CD4-positive, alpha-beta memory T cell (primary cell): ENCODE measurements around the gene MTERF4. TPM values are rescaled to one million over a fixed set of nuclear protein-coding genes. Genes with fewer than 3 reads are reported as not detected.
A peak's percentile ranks its signal among the peaks of the same experiment; 100 is the strongest.

Experiments used
- CTCF ChIA-PET: fragments of 350-600 bp; sonication (Branson Sonifier 250); formaldehyde crosslinking; loops from one replicate; lab custom pipeline; 2021; ENCODE audit warnings: inconsistent platforms; ENCODE audit not compliant: partially characterized antibody; lab: Charles Lee
- POLR2A ChIA-PET: fragments of 350-600 bp; sonication (Branson Sonifier 250); formaldehyde crosslinking; loops from one replicate; lab custom pipeline; 2021; ENCODE audit not compliant: partially characterized antibody; lab: Charles Lee
- DNase-seq, 5 donors: peaks; one replicate each; pipeline versions ENCODE4 v3.0.0 to v3.0.0-alpha.2; 2020 to 2022; ENCODE audit warnings: mixed read lengths in 1 of 5
- H3K27ac ChIP-seq: one replicate; pipeline ENCODE4 v1.7.0; 2013; ENCODE audit warnings: low read depth, low read length
- H3K27me3 ChIP-seq: 2 replicates; pipeline ENCODE4 v1.7.0; 2013; ENCODE audit warnings: mild to moderate bottlenecking, low read length, moderate library complexity; ENCODE audit not compliant: insufficient read depth
- H3K36me3 ChIP-seq: 2 replicates; pipeline ENCODE4 v1.7.0; 2013; ENCODE audit warnings: mild to moderate bottlenecking, low read length, moderate library complexity; ENCODE audit not compliant: insufficient read depth
- H3K4me1 ChIP-seq: 2 replicates; pipeline ENCODE4 v1.7.0; 2013; ENCODE audit warnings: mild to moderate bottlenecking, low read length, moderate library complexity; ENCODE audit not compliant: insufficient read depth
- H3K4me3 ChIP-seq, 2 donors: one replicate each; pipeline ENCODE4 v1.7.0; 2013; ENCODE audit warnings: low read length in 2 of 2, mild to moderate bottlenecking in 1 of 2
- H3K9me3 ChIP-seq, 2 donors: one replicate each; pipeline ENCODE4 v1.7.0; 2013; ENCODE audit warnings: low read length in 2 of 2, control low read depth in 1 of 2; ENCODE audit not compliant: control insufficient read depth in 1 of 2
- H3K27ac Mint-ChIP-seq, 7 donors: one replicate each; pipeline ENCODE4 v1.8.0; 2020 to 2021; ENCODE audit warnings: mixed read lengths in 7 of 7, mild to moderate bottlenecking in 6 of 7, inconsistent platforms in 3 of 7, moderate library complexity in 3 of 7
- H3K27me3 Mint-ChIP-seq, 2 donors: one replicate each; pipeline ENCODE4 v1.8.0; 2020 to 2021; ENCODE audit warnings: mixed read lengths in 2 of 2
- H3K36me3 Mint-ChIP-seq, 2 donors: one replicate each; pipeline ENCODE4 v1.8.0; 2020 to 2021; ENCODE audit warnings: mixed read lengths in 2 of 2, inconsistent platforms in 1 of 2, mild to moderate bottlenecking in 1 of 2
- H3K4me1 Mint-ChIP-seq, 4 donors: one replicate each; pipeline ENCODE4 v1.8.0; 2020 to 2021; ENCODE audit warnings: mixed read lengths in 4 of 4, mild to moderate bottlenecking in 1 of 4
- H3K4me3 Mint-ChIP-seq, 8 donors: one replicate each; pipeline ENCODE4 v1.8.0; 2020 to 2021; ENCODE audit warnings: mixed read lengths in 8 of 8, mild to moderate bottlenecking in 7 of 8, moderate library complexity in 6 of 8, inconsistent platforms in 3 of 8
- H3K9me3 Mint-ChIP-seq, 8 donors: one replicate each; pipeline ENCODE4 v1.8.0; 2020 to 2021; ENCODE audit warnings: mixed read lengths in 8 of 8, mild to moderate bottlenecking in 5 of 8, inconsistent platforms in 3 of 8, moderate library complexity in 1 of 8
- intact Hi-C: fragments of 100-400 bp; cut with micrococcal nuclease; formaldehyde crosslinking; loops from one replicate; pipeline ENCODE4 v1.15.1; 2023
- polyA plus RNA-seq, 2 donors: library from polyadenylated mRNA; unstranded; fragments of 300-500 nt; fragmentation: Illumina TruSeq; gene quantifications; one replicate each; pipeline ENCODE4 v1.2.3, GENCODE V29; 2021
- total RNA-seq, 2 experiments: library from RNA; stranded (reverse); gene quantifications; one replicate each; pipeline ENCODE4 v1.2.3, GENCODE V29; 2021

MTERF4 gene
- total RNA-seq (100 to 1,000 TPM; 204 to 227 TPM), polyA plus RNA-seq (10 to 100 TPM; 44.6 to 56.6 TPM)

GRCh38 chr2:241102239-241102803 lies at the start of gene MTERF4:
MTERF4 (minus strand) TSS chr2:241102287; CDS start chr2:241102273, 14 bp downstream.
- peak within 1 kb of the TSS; percentile 94 to 98 (median 96) for H3K4me3 Mint-ChIP-seq
- ChIA-PET POLR2A (interaction anchor here (0.6 to 17.2 kb wide), 23 partner anchors 9 to 541 kb away, joined by 3 to 299 read pairs (median 3); partner anchors contain the start of genes ATG4B, CAPN10, HDLBP and PASK), CTCF (interaction anchor here (1.2 to 1.8 kb wide), 3 partner anchors 8 to 48 kb away, joined by 4 to 8 read pairs (median 5); partner anchors contain the start of genes PASK and PPP1R7)
- H3K4me1 Mint-ChIP-seq = peaks cover 32 to 88% (median 62%) of the 10 kb centered on the region in 4 donors
- Histone ChIP-seq H3K4me3 (peak within 1 kb of the TSS; percentile 92 to 94), H3K27ac (peak within 1 kb of the TSS; percentile 92), H3K36me3 (peaks cover 37% of the 10 kb centered on the region), H3K9me3 (no peaks in the 10 kb centered on the region), H3K4me1 (peaks cover 88% of the 10 kb centered on the region), H3K27me3 (no peaks in the 10 kb centered on the region)
- peak; percentile 85 to 88 (median 86) for DNase-seq
- intact Hi-C loops = loop anchor here (1.0 to 2.0 kb wide), 2 partner anchors 47 to 212 kb away; partner anchors contain the start of genes HDLBP, PASK and SEPTIN2
- H3K9me3 Mint-ChIP-seq = no peaks in the 10 kb centered on the region
- peak within 1 kb of the TSS; percentile 97 to 99 (median 98) for H3K27ac Mint-ChIP-seq
- peaks cover 19 to 51% of the 10 kb centered on the region in 2 donors for H3K36me3 Mint-ChIP-seq
- no peaks in the 10 kb centered on the region for H3K27me3 Mint-ChIP-seq

- ChIA-PET POLR2A (interaction anchor here (0.7 to 9.0 kb wide), 20 partner anchors 9 to 318 kb away, joined by 3 to 299 read pairs (median 8); partner anchors contain the start of genes HDLBP, MTERF4 and SEPTIN2), CTCF (interaction anchor here (0.6 to 3.9 kb wide), 18 partner anchors 21 to 236 kb away, joined by 3 to 76 read pairs (median 6); partner anchors contain the start of gene MTERF4)
- Histone ChIP-seq H3K4me3 (peak overlapping the region; percentile 68 to 70), H3K9me3 (no peaks in the 10 kb centered on the region), H3K36me3 (peaks cover 3% of the 10 kb centered on the region), H3K4me1 (peaks cover 26% of the 10 kb centered on the region), H3K27ac (peak overlapping the region; percentile 67), H3K27me3 (no peaks in the 10 kb centered on the region)
- H3K4me1 Mint-ChIP-seq = peaks cover 29 to 52% (median 44%) of the 10 kb centered on the region in 4 donors
- peak overlapping the region; percentile 94 to 99 (median 97) for H3K27ac Mint-ChIP-seq
- peak overlapping the region; percentile 93 to 100 (median 100) for H3K4me3 Mint-ChIP-seq
- peaks cover 0 to 1% (median 0%) of the 10 kb centered on the region in 8 donors for H3K9me3 Mint-ChIP-seq
- no peaks in the 10 kb centered on the region for H3K27me3 Mint-ChIP-seq
- peaks cover 3 to 28% of the 10 kb centered on the region in 2 donors for H3K36me3 Mint-ChIP-seq
- no peak for DNase-seq
- intact Hi-C loops = loop anchor here (1.0 to 5.0 kb wide), 6 partner anchors 73 to 357 kb away; partner anchors contain the start of genes HDLBP, SEPTIN2 and STK25
These were observed 48.8 kb upstream of the MTERF4 start for GRCh38 chr2:241150660-241151530.

- Histone ChIP-seq H3K4me1 (peaks cover 26% of the 10 kb centered on the region), H3K27ac (peak within 1 kb of the TSS; percentile 75), H3K4me3 (peak within 1 kb of the TSS; percentile 70 to 93), H3K9me3 (no peaks in the 10 kb centered on the region), H3K27me3 (no peaks in the 10 kb centered on the region), H3K36me3 (peaks cover 3% of the 10 kb centered on the region)
- Mint-ChIP-seq H3K4me1 (peaks cover 29 to 51% (median 44%) of the 10 kb centered on the region in 4 donors), H3K27me3 (no peaks in the 10 kb centered on the region), H3K27ac (peak within 1 kb of the TSS; percentile 94 to 99 (median 97)), H3K4me3 (peak within 1 kb of the TSS; percentile 93 to 100 (median 100)), H3K36me3 (peaks cover 3 to 25% of the 10 kb centered on the region in 2 donors), H3K9me3 (peaks cover 0 to 1% (median 0%) of the 10 kb centered on the region in 8 donors)
- CTCF ChIA-PET = interaction anchor here (0.6 to 3.9 kb wide), 22 partner anchors 8 to 235 kb away, joined by 3 to 76 read pairs (median 5); partner anchors contain the start of gene MTERF4
- peak; percentile 94 to 97 (median 95) for DNase-seq
- intact Hi-C loops = loop anchor here (1.0 to 5.0 kb wide), 8 partner anchors 48 to 358 kb away; partner anchors contain the start of genes HDLBP, MTERF4, SEPTIN2 and STK25
- POLR2A ChIA-PET = interaction anchor here (0.6 to 9.0 kb wide), 31 partner anchors 9 to 318 kb away, joined by 3 to 299 read pairs (median 5); partner anchors contain the start of genes HDLBP, MTERF4 and SEPTIN2
These were observed 48.0 kb upstream of the MTERF4 start, which contains the start of gene PPP1R7 for GRCh38 chr2:241149925-241150659. PPP1R7 (plus strand) TSS chr2:241150467; CDS start chr2:241150496, 29 bp downstream.

GRCh38 chr2:241149675-241149924 lies 47.5 kb upstream of the MTERF4 start:
- H3K4me1 ChIP-seq = peaks cover 26% of the 10 kb centered on the region
- peaks cover 0 to 1% (median 0%) of the 10 kb centered on the region in 8 donors for H3K9me3 Mint-ChIP-seq
- H3K4me3 Mint-ChIP-seq = peak overlapping the region; percentile 93 to 100 (median 100)
- H3K36me3 Mint-ChIP-seq = peaks cover 3 to 22% of the 10 kb centered on the region in 2 donors
- ChIA-PET CTCF (interaction anchor here (0.8 to 3.9 kb wide), 14 partner anchors 8 to 235 kb away, joined by 3 to 76 read pairs (median 6); partner anchors contain the start of gene MTERF4), POLR2A (interaction anchor here (0.6 to 9.0 kb wide), 27 partner anchors 9 to 317 kb away, joined by 3 to 299 read pairs (median 6); partner anchors contain the start of genes HDLBP, MTERF4 and SEPTIN2)
- peaks cover 26 to 50% (median 42%) of the 10 kb centered on the region in 4 donors for H3K4me1 Mint-ChIP-seq
- H3K27me3 Mint-ChIP-seq = no peaks in the 10 kb centered on the region
- intact Hi-C loops = loop anchor here (1.0 to 5.0 kb wide), 2 partner anchors 47 to 297 kb away; partner anchors contain the start of gene MTERF4
- no peaks in the 10 kb centered on the region for H3K27me3 ChIP-seq
- no peak for DNase-seq
- H3K27ac Mint-ChIP-seq = peak overlapping the region; percentile 88 to 99 (median 94)
- peak overlapping the region; percentile 75 for H3K27ac ChIP-seq
- H3K9me3 ChIP-seq = no peaks in the 10 kb centered on the region
- peak overlapping the region; percentile 70 to 93 for H3K4me3 ChIP-seq
- H3K36me3 ChIP-seq = no peaks in the 10 kb centered on the region

GRCh38 chr2:241148891-241149674 lies 47.0 kb upstream of the MTERF4 start, which contains the start of gene PASK:
PASK (minus strand) TSS chr2:241149472; CDS start chr2:241143032, 6,440 bp downstream.
- Mint-ChIP-seq H3K9me3 (peaks cover 0 to 1% (median 0%) of the 10 kb centered on the region in 8 donors), H3K4me1 (peaks cover 26 to 50% (median 42%) of the 10 kb centered on the region in 4 donors), H3K27me3 (no peaks in the 10 kb centered on the region), H3K27ac (peak within 1 kb of the TSS; percentile 94 to 99 (median 97)), H3K36me3 (peaks cover 4 to 23% of the 10 kb centered on the region in 2 donors), H3K4me3 (peak within 1 kb of the TSS; percentile 94 to 100 (median 100))
- Histone ChIP-seq H3K4me3 (peak within 1 kb of the TSS; percentile 70 to 93), H3K36me3 (no peaks in the 10 kb centered on the region), H3K27ac (peak within 1 kb of the TSS; percentile 75), H3K27me3 (no peaks in the 10 kb centered on the region), H3K4me1 (peaks cover 26% of the 10 kb centered on the region), H3K9me3 (no peaks in the 10 kb centered on the region)
- intact Hi-C loops = loop anchor here (1.0 to 5.0 kb wide), 2 partner anchors 47 to 297 kb away; partner anchors contain the start of gene MTERF4
- ChIA-PET POLR2A (interaction anchor here (0.6 to 9.0 kb wide), 25 partner anchors 8 to 298 kb away, joined by 3 to 299 read pairs (median 6); partner anchors contain the start of genes HDLBP, MTERF4 and SEPTIN2), CTCF (interaction anchor here (0.8 to 3.9 kb wide), 14 partner anchors 9 to 234 kb away, joined by 3 to 76 read pairs (median 6); partner anchors contain the start of gene MTERF4)
- peak; percentile 91 to 98 (median 91) for DNase-seq
